Bronchial epithelial cell (primary cell): ENCODE measurements around the gene SPEF2. TPM values are rescaled to one million over a fixed set of nuclear protein-coding genes. Genes with fewer than 3 reads are reported as not detected.

Experiments
- DNase-seq: peaks from one replicate; pipeline ENCODE4 v3.0.0-alpha.2; 2010; ENCODE audit warnings: low read depth
- FAIRE-seq: peaks from 2 replicates; lab custom pipeline; 2011; peaks lifted over from hg19 to GRCh38; lab: Jason Lieb, UNC
- H3K27me3 ChIP-seq: 2 replicates; pipeline ENCODE4 v1.5.1; 2011; ENCODE audit warnings: low read length; ENCODE audit not compliant: control insufficient read depth, insufficient read depth
- H3K36me3 ChIP-seq: 2 replicates; pipeline ENCODE4 v1.5.1; 2011; ENCODE audit warnings: low read length; ENCODE audit not compliant: control insufficient read depth, insufficient read depth
- H3K4me3 ChIP-seq: 2 replicates; pipeline ENCODE4 v1.5.1; 2011; ENCODE audit warnings: mild to moderate bottlenecking, low read depth, low read length, control low read depth
- total RNA-seq: library from RNA; depleted of rRNA; stranded (reverse); fragments of >200 nt; gene quantifications from 2 replicates; pipeline ENCODE4 v1.2.1, GENCODE V29; 2014
- TF ChIP-seq, protein P1 (sequence below): IDR thresholded peaks from 2 replicates; pipeline ENCODE4 v1.5.1; 2011; ENCODE audit warnings: mild to moderate bottlenecking, moderate library complexity, low read length, control low read depth, inconsistent platforms; ENCODE audit not compliant: insufficient read depth, severe bottlenecking

SPEF2 gene
- total RNA-seq, 1 donor from 2014 or later: 1.1 TPM

DNA sequence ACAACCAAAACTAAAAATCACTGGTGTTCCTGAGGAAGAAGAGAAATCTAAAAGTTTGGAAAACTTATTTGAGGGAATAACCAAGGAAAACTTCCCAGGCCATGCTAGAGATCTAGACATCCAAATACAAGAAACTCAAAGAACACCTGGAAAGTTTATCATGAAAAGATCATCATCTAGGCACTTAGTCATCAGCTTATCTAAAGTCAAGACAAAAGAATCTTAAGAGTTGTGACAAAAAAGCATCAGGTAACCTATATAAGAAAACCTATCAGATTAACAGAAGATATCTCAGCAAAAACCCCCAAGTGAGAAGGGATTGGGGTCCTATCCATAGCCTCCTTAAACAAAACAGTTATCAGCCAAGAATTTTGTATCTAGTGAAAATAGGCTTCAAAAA lies 17.1 kb upstream of the SPEF2 start:
- Histone ChIP-seq H3K4me3 (no peak overlapping the region), H3K27me3 (no peaks in the 10 kb centered on the region), H3K36me3 (no peaks in the 10 kb centered on the region)
- TF ChIP-seq, protein P1, sequence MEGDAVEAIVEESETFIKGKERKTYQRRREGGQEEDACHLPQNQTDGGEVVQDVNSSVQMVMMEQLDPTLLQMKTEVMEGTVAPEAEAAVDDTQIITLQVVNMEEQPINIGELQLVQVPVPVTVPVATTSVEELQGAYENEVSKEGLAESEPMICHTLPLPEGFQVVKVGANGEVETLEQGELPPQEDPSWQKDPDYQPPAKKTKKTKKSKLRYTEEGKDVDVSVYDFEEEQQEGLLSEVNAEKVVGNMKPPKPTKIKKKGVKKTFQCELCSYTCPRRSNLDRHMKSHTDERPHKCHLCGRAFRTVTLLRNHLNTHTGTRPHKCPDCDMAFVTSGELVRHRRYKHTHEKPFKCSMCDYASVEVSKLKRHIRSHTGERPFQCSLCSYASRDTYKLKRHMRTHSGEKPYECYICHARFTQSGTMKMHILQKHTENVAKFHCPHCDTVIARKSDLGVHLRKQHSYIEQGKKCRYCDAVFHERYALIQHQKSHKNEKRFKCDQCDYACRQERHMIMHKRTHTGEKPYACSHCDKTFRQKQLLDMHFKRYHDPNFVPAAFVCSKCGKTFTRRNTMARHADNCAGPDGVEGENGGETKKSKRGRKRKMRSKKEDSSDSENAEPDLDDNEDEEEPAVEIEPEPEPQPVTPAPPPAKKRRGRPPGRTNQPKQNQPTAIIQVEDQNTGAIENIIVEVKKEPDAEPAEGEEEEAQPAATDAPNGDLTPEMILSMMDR: no peak
- no peak for DNase-seq
- no peak for FAIRE-seq

DNA sequence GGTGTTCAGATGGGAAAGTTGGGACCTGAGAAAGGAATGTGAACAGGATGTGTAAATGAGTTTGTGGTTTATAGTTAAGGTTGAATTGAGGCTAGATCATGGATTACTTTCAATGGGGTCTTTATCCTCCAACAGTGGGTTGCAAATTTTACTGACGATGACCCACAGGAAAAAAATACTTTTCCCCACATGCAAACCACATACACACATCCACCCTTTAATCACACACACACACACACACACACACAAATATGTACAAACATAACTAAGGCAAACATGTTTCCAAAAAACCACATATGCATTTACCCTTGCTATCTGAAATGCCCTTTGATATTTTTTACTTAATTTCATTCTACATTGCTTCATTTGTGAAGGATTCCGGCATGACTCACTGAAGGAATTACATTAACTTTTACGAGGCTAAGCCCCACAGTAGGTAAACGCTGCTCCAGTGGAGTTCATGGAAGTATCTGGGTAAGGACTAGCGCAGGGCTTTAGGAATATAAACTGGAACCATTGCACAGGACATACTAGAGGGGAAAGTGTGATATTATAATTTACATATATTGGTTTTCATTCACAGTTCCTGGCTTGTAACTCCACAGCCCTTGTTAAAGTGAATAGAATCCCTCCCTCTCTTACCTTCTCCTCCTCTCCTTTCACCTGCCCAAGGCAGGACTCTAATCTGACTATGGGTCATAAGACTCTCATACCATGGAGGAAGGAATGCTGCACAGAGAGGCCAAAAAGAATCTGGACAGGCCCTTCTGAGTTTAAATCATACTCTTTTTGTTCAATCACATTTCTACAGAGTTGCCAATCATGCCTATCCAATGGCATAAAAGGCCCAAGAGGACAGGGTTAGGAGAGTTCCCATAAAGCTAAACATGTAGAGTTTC lies 8.5 kb upstream of the SPEF2 start:
- Histone ChIP-seq H3K27me3 (no peaks in the 10 kb centered on the region), H3K36me3 (no peaks in the 10 kb centered on the region), H3K4me3 (no peak overlapping the region)
- TF ChIP-seq, protein P1: no peak
- FAIRE-seq (no peak), DNase-seq (no peak)

DNA sequence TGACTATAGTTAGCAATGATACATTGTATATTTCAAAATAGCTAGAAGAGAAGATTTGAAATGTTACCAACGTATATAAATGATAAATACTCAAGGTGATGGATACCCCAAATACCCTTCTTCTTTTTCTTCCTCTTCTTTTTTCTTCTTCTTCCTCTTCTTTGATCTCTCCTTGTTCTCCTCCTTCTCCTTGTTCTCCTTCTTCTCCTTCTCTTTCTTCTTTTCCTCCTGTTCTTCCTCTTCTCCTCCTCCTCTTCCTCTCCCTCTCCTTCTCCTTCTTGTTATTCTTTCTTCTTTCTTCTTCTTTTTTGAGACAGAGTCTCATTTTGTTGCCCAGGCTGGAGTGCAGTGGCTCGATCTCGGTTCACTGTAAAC lies 616 bp upstream of the SPEF2 start:
- Histone ChIP-seq H3K27me3 (no peaks in the 10 kb centered on the region), H3K36me3 (no peaks in the 10 kb centered on the region), H3K4me3 (no peak overlapping the region)
- FAIRE-seq: no peak
- TF ChIP-seq, protein P1: no peak
- DNase-seq: no peak

DNA sequence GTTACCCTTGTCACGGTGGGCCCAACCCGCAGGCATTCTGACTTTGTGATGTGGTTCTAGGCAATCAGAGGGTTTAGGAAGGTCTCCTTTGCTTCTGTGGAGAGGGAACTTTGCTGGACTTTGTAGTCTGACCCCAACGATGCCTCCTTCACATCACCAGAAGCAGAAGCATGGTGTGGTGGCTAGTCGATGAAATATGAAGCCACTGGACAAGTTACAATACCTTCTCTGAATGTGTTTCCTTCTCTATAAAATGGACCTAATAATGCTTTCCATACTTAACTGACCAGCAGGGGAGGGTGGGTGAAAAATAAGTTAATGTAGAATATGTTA lies 607 bp downstream of the SPEF2 start:
- TF ChIP-seq, protein P1: no peak
- no peak for FAIRE-seq

DNA sequence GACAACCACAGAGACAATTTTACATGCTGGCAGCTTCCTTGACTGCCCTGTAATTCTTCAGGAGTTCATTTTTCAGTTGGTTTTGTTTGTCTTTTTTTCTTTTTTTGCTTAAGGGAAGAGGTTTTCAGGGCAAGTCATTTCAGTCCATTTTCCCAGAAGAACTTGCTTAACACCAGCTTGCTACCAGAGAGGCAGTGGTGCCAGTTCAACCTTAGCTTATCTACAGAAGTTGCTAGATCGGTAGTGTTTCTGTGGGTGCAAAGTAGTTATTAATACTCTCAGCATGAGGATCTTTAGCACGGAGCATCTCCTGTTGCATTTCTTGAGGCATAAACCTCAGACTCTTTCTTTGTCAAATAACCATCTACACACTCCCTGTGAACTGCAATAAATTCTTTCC lies 1.1 kb downstream of the SPEF2 start:
- TF ChIP-seq, protein P1: no peak
- DNase-seq (no peak), FAIRE-seq (no peak)
- no peak overlapping the region for H3K4me3 ChIP-seq
- H3K36me3 ChIP-seq: no peaks in the 10 kb centered on the region
- no peaks in the 10 kb centered on the region for H3K27me3 ChIP-seq

More for the DNA sequence above, 607 bp downstream of the SPEF2 start:
- H3K4me3 ChIP-seq: peak overlapping the region; percentile 85
- no peaks in the 10 kb centered on the region for H3K36me3 ChIP-seq
- no peak for DNase-seq
- no peaks in the 10 kb centered on the region for H3K27me3 ChIP-seq
